Endothelial cell of umbilical vein (primary cell): ENCODE results near the gene FLT3LG.
A peak's percentile ranks its signal among the peaks of the same experiment; 100 is the strongest.

Source experiments
- EZH2 ChIP-seq: IDR thresholded peaks from 2 replicates; pipeline ENCODE4 v1.6.1; 2012; ENCODE audit warnings: borderline replicate concordance, low read depth, mild to moderate bottlenecking, moderate library complexity, low read length, inconsistent platforms; ENCODE audit not compliant: severe bottlenecking
- FOS ChIP-seq: IDR thresholded peaks from 2 replicates; pipeline ENCODE4 v1.6.1; 2011; ENCODE audit warnings: mild to moderate bottlenecking, low read length, moderate library complexity, borderline replicate concordance; ENCODE audit not compliant: insufficient read depth
- JUN ChIP-seq: IDR thresholded peaks from 2 replicates; pipeline ENCODE4 v1.6.1; 2011; ENCODE audit warnings: borderline replicate concordance, low read depth; ENCODE audit not compliant: insufficient read length, insufficient read depth
- MYC ChIP-seq: IDR thresholded peaks from one replicate; pipeline ENCODE4 v1.6.1; 2011; ENCODE audit warnings: mild to moderate bottlenecking, low read depth, low read length
- POLR2A ChIP-seq: IDR thresholded peaks from 2 replicates; pipeline ENCODE4 v1.6.1; 2012; ENCODE audit warnings: low read depth, mild to moderate bottlenecking, control low read depth, low read length
- POLR2AphosphoS5 ChIP-seq: IDR thresholded peaks from 2 replicates; pipeline ENCODE4 v1.6.1; 2012; ENCODE audit warnings: low read depth, mild to moderate bottlenecking, control low read depth, low read length, moderate library complexity; ENCODE audit not compliant: insufficient read depth
- TF ChIP-seq, protein P1 (sequence below), 2 donors: IDR thresholded peaks; 1 replicate in 1 of 2; 2 replicates in 1 of 2; pipeline ENCODE4 v1.5.1; 2011; ENCODE audit warnings: low read length in 2 of 2, mild to moderate bottlenecking in 2 of 2, moderate library complexity in 2 of 2, control low read depth in 1 of 2, inconsistent platforms in 1 of 2, low read depth in 1 of 2; ENCODE audit not compliant: insufficient read depth in 1 of 2; ENCODE audit errors: extremely low read depth in 1 of 2
- TF ChIP-seq, protein P2 (sequence below): IDR thresholded peaks from 2 replicates; pipeline ENCODE4 v1.6.1; 2011; ENCODE audit not compliant: insufficient read depth, insufficient read length

DNA sequence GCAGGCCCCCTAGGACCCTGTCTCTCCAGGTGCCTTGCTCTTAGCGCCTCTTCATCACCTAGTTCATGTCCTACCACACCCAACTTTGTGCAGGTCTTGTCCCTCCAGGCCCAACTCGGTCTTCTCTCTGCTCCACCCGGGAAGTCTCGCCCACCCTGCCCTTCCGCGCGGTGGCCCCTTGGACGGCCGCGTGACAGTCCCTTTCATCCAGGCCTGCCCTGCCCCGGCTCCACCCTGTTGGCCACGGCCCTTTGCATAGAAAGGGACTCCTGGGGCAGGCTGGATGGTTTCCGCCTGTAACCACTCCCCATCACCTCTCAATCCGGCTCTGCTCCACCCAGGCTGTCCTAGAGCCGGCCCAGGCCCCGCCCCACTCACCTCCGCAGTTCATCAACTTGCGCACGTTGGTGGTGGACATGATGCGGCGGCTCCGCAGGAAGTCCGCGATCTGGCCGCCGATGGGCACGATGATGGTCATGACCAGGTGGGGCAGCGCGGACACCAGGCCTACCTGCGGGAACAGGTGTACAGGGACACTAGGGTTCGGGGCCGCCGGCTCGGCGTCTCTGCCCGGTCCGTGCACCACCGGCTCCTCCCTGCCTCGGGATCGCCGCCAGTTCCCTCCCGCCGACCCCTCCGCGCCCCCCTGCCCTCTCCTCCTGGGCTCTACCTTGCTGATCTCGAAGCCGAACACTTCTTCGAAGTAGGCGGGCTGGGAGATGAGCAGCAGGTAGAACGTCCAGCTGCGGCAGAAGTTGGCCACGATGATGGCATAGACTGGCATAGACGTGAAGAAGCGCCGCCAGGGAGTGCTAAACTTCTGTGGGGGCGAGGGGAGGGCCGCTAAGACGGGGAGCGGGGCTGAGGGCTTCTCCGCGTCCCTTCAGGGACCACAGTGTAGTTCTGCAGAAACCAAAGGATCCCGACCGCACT lies 41.6 kb upstream of the FLT3LG start:
- TF ChIP-seq, protein P1, sequence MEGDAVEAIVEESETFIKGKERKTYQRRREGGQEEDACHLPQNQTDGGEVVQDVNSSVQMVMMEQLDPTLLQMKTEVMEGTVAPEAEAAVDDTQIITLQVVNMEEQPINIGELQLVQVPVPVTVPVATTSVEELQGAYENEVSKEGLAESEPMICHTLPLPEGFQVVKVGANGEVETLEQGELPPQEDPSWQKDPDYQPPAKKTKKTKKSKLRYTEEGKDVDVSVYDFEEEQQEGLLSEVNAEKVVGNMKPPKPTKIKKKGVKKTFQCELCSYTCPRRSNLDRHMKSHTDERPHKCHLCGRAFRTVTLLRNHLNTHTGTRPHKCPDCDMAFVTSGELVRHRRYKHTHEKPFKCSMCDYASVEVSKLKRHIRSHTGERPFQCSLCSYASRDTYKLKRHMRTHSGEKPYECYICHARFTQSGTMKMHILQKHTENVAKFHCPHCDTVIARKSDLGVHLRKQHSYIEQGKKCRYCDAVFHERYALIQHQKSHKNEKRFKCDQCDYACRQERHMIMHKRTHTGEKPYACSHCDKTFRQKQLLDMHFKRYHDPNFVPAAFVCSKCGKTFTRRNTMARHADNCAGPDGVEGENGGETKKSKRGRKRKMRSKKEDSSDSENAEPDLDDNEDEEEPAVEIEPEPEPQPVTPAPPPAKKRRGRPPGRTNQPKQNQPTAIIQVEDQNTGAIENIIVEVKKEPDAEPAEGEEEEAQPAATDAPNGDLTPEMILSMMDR (IDR thresholded peaks at IDR 0.05; ENCODE audit: extremely low read depth in 1 of 2, insufficient read depth in 1 of 2, low read depth in 1 of 2, low read length in 2 of 2): no peak
- no peak for TF ChIP-seq POLR2A
- TF ChIP-seq JUN: no peak
- no peak for TF ChIP-seq MYC
- peak; percentile 82 for TF ChIP-seq EZH2
- TF ChIP-seq, protein P2, sequence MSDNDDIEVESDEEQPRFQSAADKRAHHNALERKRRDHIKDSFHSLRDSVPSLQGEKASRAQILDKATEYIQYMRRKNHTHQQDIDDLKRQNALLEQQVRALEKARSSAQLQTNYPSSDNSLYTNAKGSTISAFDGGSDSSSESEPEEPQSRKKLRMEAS: no peak
- TF ChIP-seq POLR2AphosphoS5: no peak
- TF ChIP-seq FOS: no peak
